DLD1 (cell line): Measurements from ENCODE around the gene CFAP157.

Source experiments
- in situ Hi-C: cut with HindIII; loops from 2 replicates; pipeline ENCODE4 v1.10.0; 2017; ENCODE audit warnings: low sequenced_read_pairs

The CFAP157 gene

GRCh38 chr9:127692071-127692470 lies 14.7 kb upstream of the CFAP157 start:
- in situ Hi-C loops = no loop called here

DNA sequence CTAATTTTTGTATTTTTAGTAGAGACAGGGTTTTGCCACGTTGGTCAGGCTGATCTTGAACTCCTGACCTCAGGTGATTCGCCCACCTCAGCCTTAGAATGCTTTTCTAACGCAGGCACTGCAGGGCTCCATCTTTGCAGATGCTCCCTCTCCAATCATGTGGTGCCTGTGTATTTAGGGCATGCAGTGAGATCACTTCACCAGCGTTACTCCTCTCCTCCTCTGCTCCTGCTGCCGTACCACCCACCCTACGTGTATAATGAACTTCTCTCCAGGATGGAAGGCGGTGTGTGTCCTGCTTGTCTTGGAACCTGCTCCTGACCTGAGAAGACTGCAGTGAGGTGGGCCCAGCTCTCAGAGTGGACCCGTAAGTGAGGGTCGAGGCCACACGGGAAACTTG lies 13.6 kb upstream of the CFAP157 start:
- in situ Hi-C loops = no loop called here

DNA sequence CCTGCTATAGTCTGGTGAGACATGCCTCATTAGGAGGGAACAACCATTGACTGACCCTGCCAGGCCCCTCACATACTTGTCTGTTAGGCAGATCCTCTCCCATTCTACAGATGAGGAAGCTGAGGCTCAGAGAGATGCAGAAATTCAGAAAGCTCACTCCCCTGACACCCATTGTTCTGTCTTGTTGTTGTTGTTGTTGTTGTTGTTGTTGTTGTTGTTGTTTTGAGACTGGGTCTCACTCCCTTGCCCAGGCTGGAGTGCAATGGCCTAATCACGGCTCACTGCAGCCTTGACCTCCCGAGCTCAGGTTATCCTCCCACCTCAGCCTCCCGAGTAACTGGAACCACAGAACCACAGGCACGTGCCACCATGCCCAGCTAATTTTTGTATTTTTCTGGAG lies 13.1 kb upstream of the CFAP157 start:
- in situ Hi-C loops = no loop called here

DNA sequence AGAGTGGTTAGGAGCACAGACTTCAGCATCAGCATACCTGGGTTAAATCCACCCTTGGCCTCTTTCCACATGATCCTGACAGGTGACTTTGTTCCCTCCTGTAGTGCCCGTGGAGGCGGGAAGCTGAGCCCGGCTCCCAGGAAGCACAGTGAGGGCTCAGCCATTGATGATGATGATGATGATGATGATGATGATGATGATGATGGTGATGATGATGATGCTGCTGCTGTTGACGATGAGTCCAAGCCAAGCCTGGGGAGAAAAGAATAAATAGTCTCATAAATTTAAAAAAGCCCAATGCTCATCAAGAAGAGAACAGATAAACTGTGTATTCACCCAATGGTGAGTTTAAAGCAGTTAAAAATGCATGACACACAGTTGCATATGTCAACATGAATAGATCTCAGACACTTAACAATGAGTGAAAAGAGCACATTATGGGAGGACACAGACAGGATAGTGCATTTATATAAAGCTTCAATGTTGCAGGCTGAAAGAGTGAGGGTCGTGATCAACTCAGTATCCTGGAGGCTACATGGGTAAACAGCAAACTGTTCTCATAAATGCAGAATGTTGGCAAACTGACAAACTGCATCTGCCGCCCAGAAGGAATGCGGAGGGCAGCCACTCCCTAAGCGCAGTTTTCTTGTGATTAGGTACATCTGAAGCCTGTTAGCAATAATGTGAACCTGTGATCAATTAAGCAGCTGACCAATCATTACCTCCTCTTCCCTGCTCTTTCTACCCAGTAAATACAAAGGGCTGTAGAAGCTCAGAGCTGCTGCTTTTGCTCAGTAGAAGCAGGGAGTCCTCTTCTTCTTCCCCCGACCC lies 11.7 kb upstream of the CFAP157 start:
- in situ Hi-C loops = no loop called here

DNA sequence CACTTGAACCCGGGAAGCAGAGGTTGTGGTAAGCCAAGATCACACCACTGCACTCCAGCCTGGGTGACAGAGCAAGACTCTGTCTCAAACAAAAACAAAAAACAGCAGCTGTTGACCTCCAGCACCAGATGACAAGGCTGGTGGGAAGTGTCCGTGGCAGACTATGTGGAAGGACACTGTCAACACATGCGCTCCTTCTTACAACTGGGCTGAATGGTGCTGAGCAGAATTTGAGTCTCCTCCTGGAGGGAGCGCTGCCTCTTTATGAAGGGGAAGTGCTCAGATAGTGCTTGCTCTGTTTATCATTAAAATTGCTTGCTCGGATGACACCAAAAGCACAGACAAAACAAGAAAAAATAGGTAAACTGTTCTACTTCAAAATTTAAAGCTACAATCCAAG lies 9.2 kb upstream of the CFAP157 start:
- in situ Hi-C loops = no loop called here

DNA sequence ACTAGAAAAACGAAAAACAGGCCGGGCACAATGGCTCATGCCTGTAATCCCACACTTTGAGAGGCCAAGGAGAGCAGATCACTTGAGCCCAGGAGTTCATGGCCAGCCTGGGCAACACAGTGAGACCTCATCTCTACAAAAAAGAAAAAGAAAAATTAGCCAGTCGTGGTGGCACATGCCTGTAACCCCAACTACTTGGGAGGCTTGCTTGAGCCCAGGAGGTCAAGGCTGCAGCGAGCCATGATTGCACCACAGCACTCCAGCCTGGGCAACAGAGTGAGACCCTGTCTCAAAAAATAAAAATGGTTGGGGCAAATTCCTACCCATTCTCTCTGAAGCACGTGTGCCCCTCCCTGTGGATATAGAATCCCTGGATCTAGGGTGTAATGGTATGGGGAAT lies 8.4 kb upstream of the CFAP157 start:
- in situ Hi-C loops = no loop called here

GRCh38 chr9:127698985-127699670 lies 7.7 kb upstream of the CFAP157 start:
- in situ Hi-C loops = no loop called here

DNA sequence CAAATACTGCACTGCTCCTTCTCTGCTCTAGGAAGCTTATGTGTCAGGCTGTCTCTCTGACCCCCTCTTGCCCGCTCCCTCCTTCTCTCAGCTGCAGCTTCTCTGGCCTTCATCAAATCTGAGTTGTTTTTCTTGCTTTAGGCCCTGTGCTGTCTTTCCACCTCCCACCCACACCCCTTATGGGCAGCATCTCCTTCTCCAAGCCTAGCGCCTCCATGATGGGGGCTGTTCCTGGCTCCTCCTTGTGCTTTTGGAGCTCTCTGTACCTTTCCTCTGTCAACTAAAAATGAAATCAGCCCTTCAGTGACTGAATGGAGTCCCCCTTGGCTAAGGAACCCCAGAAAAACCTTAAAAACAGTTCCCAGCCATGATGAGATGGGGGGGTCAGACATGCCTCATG lies 6.6 kb upstream of the CFAP157 start:
- in situ Hi-C loops = no loop called here

GRCh38 chr9:127700594-127701255 lies 6.1 kb upstream of the CFAP157 start:
- in situ Hi-C loops = no loop called here

DNA sequence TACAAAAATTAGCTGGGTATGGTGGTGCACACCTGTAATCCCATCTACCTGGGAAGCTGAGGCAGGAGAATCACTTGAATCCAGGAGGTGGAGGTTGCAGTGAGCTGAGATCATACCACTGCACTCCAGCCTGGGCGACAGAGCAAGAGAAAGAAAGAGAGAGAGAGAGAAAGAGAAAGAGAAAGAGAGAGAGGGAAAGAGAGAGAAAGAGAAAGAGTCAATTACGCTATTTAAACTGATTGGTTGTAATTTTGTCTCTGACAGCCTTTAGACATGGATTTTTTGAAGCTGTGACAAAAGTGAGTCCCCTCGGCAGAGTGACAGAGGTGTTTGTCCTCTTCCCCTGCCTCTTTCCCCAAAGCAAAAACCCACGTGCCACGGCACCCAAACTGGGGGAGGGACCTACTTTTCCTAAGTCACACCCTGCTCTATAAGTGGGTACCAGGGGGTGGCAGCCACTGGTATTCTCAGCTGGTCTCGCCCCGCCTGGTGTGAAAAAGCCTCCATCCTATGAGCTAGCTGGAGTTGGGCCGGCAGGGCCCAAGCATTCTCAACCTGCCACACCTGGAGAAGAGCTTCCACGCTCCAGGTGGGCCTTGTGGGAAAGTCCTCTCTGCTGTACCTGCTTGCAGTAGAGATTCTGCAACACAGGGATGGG lies 3.4 kb upstream of the CFAP157 start:
- in situ Hi-C loops = no loop called here

DNA sequence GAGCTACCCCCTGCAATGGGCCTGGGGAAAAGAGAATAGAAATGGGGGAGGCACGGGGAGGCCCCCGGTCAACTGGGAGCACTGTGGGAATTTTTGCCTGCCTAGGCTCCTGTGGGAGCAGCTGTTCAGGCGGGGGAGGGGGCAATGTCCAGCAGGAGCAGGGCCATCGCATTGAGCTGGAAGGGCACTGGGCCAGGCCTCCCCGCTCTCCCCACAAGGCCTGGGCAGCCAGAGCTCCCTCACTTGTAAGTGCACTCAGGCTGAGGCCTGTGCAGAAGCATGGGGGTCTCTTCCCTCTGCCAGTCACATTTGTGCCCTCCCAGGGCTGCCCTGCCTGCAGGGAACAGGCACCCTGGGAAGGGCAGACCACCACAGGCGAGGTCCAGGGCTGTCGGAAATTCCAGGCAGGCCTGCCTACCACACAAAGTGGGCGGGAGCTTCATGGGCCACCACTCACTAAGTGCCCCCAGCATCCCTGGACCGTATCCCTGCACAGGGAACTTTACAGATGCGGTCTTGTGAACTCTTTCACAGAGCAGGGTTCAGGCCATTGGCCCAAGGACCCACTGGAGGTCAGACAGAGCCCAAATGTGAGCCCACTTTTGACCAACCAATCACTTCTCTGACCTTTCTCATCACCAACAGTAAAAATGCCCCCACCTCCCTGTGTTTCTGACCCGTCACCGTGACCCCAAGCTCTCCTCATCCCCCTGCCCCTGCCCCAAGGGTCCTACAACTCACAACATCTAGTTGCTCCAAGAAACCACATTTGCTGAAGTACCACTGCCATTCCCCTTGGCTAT lies 1.0 kb upstream of the CFAP157 start:
- in situ Hi-C loops = no loop called here

DNA sequence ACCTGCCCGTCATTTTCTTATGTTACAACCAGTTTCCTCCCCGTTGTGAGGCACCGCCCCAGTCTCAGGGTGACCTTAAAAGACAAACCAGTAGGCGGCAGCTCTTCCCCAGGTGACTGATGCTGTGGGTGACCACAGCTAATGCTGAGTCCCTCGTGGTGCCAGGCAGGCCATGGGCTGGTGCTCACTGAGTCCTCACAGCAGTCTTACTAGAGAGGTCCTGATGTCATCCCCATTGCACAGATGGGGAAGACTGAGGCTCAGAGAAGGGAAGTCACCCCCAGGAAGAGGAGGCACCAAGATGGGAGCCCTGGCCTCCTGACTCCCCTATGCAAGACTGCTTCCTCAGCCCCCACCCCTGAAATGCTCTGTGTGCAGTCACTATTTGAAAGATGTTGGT lies 978 bp downstream of the CFAP157 start:
- in situ Hi-C loops = no loop called here

DNA sequence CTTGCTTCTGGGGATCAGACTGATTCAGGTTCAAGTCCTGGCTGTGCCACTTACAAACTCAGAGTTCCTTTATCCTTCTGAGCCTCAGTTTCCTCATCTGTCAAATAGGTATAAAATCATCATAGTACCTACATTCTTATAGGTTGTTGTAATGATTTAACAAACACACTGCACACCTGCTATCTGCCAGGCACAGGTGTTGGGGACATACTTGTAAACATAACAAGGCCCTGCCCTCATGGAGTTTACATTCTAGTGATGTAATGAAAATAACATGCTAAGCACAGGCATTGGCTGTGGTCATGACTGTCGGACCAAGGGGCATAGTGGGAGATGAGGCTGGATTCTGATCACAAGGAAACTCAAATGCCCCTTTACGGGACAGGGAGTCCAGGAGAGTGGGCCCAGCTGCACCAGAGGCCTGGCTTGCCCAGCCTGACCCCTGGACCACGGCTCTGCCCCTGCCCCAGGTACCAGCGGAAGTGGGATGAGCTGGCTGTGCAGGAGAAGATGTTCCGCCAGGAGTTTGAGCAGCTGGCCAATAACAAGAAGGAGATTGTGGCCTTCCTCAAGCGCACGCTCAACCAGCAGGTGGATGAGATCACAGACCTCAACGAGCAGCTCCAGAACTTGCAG lies 2.3 kb downstream of the CFAP157 start:
- in situ Hi-C loops = no loop called here

DNA sequence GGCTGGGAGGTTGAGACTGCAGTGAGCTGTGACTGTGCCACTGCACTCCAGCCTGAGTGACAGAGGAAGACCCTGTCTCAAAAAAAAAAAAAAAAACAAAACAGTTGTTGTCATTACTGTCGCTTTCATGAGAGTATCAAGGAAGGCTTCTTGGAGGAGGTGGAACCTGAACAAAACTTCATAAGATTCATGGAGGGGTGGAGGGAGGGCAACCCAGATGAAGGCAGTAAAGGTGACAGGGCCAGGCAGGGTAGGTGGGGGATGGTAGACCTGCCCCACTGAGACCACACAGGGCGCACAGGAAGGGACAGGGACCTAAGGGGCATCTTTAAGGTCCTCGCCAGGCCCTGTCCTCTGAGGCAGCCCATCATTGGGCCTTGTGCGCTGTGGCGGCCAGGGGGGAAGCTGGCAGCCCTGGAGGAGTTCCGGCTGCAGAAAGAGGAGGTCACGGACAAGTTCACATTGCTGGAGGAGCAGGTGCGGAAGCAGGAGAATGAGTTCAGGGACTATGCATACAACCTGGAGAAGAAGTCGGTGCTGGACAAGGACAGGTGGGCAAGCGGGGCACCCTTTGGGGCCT lies 3.5 kb downstream of the CFAP157 start:
- in situ Hi-C loops = no loop called here

- in situ Hi-C loops = no loop called here
Observed at GRCh38 chr9:127711226-127711701, 4.5 kb downstream of the CFAP157 start.

DNA sequence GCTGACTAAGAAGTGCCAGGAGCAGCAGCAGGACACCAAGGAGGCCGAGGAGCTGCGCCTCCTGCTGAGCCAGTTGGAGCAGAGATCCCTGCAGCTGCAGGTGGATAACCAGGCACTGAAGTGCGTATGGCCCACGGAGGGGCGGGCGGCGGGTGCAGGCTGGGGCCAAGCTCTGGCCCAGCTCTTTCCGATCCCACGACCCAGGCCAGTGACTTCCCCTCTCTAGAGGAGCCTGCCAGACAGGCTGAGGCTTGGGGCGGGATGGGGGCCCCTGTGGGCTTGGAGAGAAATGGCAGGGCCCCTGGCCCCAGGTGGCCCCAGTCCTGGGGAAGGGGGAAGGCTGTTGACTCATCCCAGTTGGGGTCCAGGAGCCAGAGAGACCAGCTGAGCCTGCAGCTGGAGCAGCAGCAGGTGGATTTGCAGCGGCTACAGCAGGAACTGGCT lies 5.1 kb downstream of the CFAP157 start:
- in situ Hi-C loops = no loop called here

- in situ Hi-C loops = no loop called here
Observed at GRCh38 chr9:127712371-127712770, 5.6 kb downstream of the CFAP157 start.

DNA sequence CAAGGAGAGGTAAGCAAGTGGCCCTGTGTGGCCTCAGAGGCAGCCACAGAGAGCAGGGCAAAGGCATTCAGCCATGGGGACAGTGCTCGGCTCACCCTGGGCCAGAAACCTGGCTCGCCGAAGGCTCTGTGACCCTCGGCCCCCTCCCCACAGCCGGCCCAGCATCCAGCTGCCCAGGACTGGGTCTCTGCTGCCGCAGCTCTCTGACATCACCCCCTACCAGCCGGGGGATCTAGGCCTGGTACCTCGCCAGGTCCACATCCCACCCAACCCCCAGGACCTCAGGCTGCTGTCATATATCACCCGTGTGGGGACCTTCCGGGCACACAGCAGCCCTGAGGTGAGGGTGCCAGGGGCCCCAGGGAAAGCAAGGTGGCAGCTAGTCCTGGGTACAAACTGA lies 6.1 kb downstream of the CFAP157 start:
- in situ Hi-C loops = no loop called here

DNA sequence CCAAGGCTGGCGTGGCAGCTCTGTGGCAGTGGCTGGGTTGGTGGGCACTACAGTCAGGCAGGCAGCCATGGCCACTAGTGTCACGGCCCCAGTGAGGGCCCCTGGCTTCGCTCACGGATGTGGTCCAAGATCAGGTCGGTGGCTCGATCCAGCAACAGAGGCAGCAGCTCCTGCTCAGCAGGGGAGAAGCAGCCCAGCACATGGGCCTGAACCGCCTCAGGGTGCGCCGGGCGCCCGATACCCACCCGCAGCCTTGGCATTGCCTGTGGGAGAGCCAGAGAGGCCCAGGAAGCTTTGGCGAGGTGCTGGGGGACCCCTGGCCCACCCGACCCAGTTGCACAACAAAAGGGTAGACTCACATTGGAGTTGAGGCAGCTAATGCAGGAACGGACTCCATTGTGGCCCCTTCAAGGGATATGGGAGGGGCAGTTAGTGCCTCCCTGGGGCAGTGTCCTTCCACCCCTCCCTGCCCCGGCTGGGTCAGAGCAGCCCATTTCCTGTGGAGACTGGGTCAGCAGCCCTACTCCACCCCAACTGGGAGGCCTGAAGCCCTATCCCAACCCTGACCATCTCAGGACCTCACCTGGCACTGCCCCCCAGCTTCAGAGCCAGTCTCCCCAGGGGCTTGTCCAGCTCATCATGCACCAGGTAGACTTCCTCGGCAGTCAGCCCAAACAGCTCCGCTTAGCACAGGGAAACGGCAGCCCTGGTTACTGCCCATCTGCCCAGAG lies 7.4 kb downstream of the CFAP157 start:
- in situ Hi-C loops = no loop called here
